ENCODE data around the gene ZNF664.

The ZNF664 gene

GRCh38 chr12:123965382-123965781 is 7.6 kb upstream of the ZNF664 start:
- H2BK5ac ChIP-seq (ENCODE audit: low read depth, low read length, poor library complexity, severe bottlenecking), result no peak overlapping the region

GRCh38 chr12:123966596-123966995 is 6.4 kb upstream of the ZNF664 start:
- Histone ChIP-seq H3K4ac (ENCODE audit: low read depth in 1 of 2, low read length in 2 of 2) (no peak overlapping the region), H3K27ac (ENCODE audit: low read length, poor library complexity, severe bottlenecking) (peak overlapping the region; percentile 62), H3K14ac (ENCODE audit: low read length in 2 of 2) (no peak overlapping the region), H3K36me3 (ENCODE audit: control insufficient read depth in 1 of 2, insufficient read depth in 2 of 2, low read depth in 1 of 2, low read length in 2 of 2) (peaks cover 5 to 14% of the 10 kb centered on the region in 2 experiments), H3K27me3 (ENCODE audit: control insufficient read depth in 1 of 2, insufficient read depth in 1 of 2, low read length in 2 of 2) (no peaks in the 10 kb centered on the region), H3K4me1 (ENCODE audit: control insufficient read depth, insufficient read depth, low read depth, low read length) (peaks cover 8% of the 10 kb centered on the region), H2BK120ac (ENCODE audit: low read depth, low read length) (no peak overlapping the region), H3K23ac (ENCODE audit: low read length in 2 of 2) (no peak overlapping the region), H3K9me3 (ENCODE audit: control insufficient read depth, low read length) (no peaks in the 10 kb centered on the region), H2BK15ac (ENCODE audit: low read depth, poor library complexity, severe bottlenecking) (no peak overlapping the region), H3K18ac (ENCODE audit: low read depth in 1 of 2, low read length in 2 of 2) (no peak overlapping the region), H4K8ac (ENCODE audit: low read length) (no peak overlapping the region), H3K4me3 (ENCODE audit: insufficient read depth in 1 of 2, low read depth in 1 of 2, low read length in 2 of 2) (no peak overlapping the region), H2AK5ac (ENCODE audit: low read length, severe bottlenecking) (no peak overlapping the region), H2BK12ac (ENCODE audit: low read length in 2 of 2) (no peak overlapping the region), H3K79me1 (replicated peaks; ENCODE audit: low read length, poor library complexity, severe bottlenecking) (peaks cover 26% of the 10 kb centered on the region), H2AFZ (ENCODE audit: low read depth, low read length) (no peak overlapping the region), H3K4me2 (ENCODE audit: low read length, poor library complexity, severe bottlenecking) (no peak overlapping the region), H4K91ac (ENCODE audit: low read length) (no peak overlapping the region), H3K9ac (ENCODE audit: low read length) (no peak overlapping the region), H2BK5ac (ENCODE audit: low read depth, low read length, poor library complexity, severe bottlenecking) (no peak overlapping the region)
- DNase-seq, result no peak
- WGBS, result 78% methylated on average over 3 of the region's 3 CpGs

More at GRCh38 chr12:123965382-123965781, 7.6 kb upstream of the ZNF664 start:
- H2BK120ac ChIP-seq (ENCODE audit: low read depth, low read length), result no peak overlapping the region
- H3K36me3 ChIP-seq (ENCODE audit: control insufficient read depth in 1 of 2, insufficient read depth in 2 of 2, low read depth in 1 of 2, low read length in 2 of 2), result peaks cover 5 to 14% of the 10 kb centered on the region in 2 experiments
- no peak overlapping the region for H3K9ac ChIP-seq (ENCODE audit: low read length)
- H3K4me2 ChIP-seq (ENCODE audit: low read length, poor library complexity, severe bottlenecking), result no peak overlapping the region
- H3K4ac ChIP-seq (ENCODE audit: low read depth in 1 of 2, low read length in 2 of 2), result no peak overlapping the region
- H3K14ac ChIP-seq (ENCODE audit: low read length in 2 of 2), result no peak overlapping the region
- no peak overlapping the region for H2BK12ac ChIP-seq (ENCODE audit: low read length in 2 of 2)
- H3K18ac ChIP-seq (ENCODE audit: low read depth in 1 of 2, low read length in 2 of 2), result no peak overlapping the region
- H3K79me1 ChIP-seq (replicated peaks; ENCODE audit: low read length, poor library complexity, severe bottlenecking), result peaks cover 31% of the 10 kb centered on the region
- no peak overlapping the region for H4K91ac ChIP-seq (ENCODE audit: low read length)
- H2AK5ac ChIP-seq (ENCODE audit: low read length, severe bottlenecking), result peak overlapping the region; percentile 19
- no peaks in the 10 kb centered on the region for H3K9me3 ChIP-seq (ENCODE audit: control insufficient read depth, low read length)
- no peak overlapping the region for H4K8ac ChIP-seq (ENCODE audit: low read length)
- H3K4me1 ChIP-seq (ENCODE audit: control insufficient read depth, insufficient read depth, low read depth, low read length), result peaks cover 8% of the 10 kb centered on the region
- no peak overlapping the region for H2BK15ac ChIP-seq (ENCODE audit: low read depth, poor library complexity, severe bottlenecking)
- H3K4me3 ChIP-seq (ENCODE audit: insufficient read depth in 1 of 2, low read depth in 1 of 2, low read length in 2 of 2), result no peak overlapping the region
- no peaks in the 10 kb centered on the region for H3K27me3 ChIP-seq (ENCODE audit: control insufficient read depth in 1 of 2, insufficient read depth in 1 of 2, low read length in 2 of 2)
- no peak overlapping the region for H3K27ac ChIP-seq (ENCODE audit: low read length, poor library complexity, severe bottlenecking)
- 64% methylated on average over 5 of the region's 5 CpGs for WGBS
- DNase-seq, result no peak
- H2AFZ ChIP-seq (ENCODE audit: low read depth, low read length), result no peak overlapping the region
- H3K23ac ChIP-seq (ENCODE audit: low read length in 2 of 2), result no peak overlapping the region

GRCh38 chr12:123967121-123967586 is 5.9 kb upstream of the ZNF664 start:
- H3K9ac ChIP-seq (ENCODE audit: low read length), result no peak overlapping the region
- peaks cover 5 to 14% of the 10 kb centered on the region in 2 experiments for H3K36me3 ChIP-seq (ENCODE audit: control insufficient read depth in 1 of 2, insufficient read depth in 2 of 2, low read depth in 1 of 2, low read length in 2 of 2)
- no peak overlapping the region for H3K18ac ChIP-seq (ENCODE audit: low read depth in 1 of 2, low read length in 2 of 2)
- no peak overlapping the region for H3K4ac ChIP-seq (ENCODE audit: low read depth in 1 of 2, low read length in 2 of 2)
- no peak overlapping the region for H3K4me3 ChIP-seq (ENCODE audit: insufficient read depth in 1 of 2, low read depth in 1 of 2, low read length in 2 of 2)
- 85% methylated on average over 8 of the region's 8 CpGs for WGBS
- H3K4me1 ChIP-seq (ENCODE audit: control insufficient read depth, insufficient read depth, low read depth, low read length), result peaks cover 8% of the 10 kb centered on the region
- no peak overlapping the region for H3K14ac ChIP-seq (ENCODE audit: low read length in 2 of 2)
- H2BK15ac ChIP-seq (ENCODE audit: low read depth, poor library complexity, severe bottlenecking), result no peak overlapping the region
- H2AK5ac ChIP-seq (ENCODE audit: low read length, severe bottlenecking), result no peak overlapping the region
- no peak overlapping the region for H2BK5ac ChIP-seq (ENCODE audit: low read depth, low read length, poor library complexity, severe bottlenecking)
- no peak overlapping the region for H2BK12ac ChIP-seq (ENCODE audit: low read length in 2 of 2)
- H3K23ac ChIP-seq (ENCODE audit: low read length in 2 of 2), result no peak overlapping the region
- peaks cover 22% of the 10 kb centered on the region for H3K79me1 ChIP-seq (replicated peaks; ENCODE audit: low read length, poor library complexity, severe bottlenecking)
- H2AFZ ChIP-seq (ENCODE audit: low read depth, low read length), result no peak overlapping the region
- H3K9me3 ChIP-seq (ENCODE audit: control insufficient read depth, low read length), result no peaks in the 10 kb centered on the region
- no peak overlapping the region for H4K91ac ChIP-seq (ENCODE audit: low read length)
- no peak overlapping the region for H4K8ac ChIP-seq (ENCODE audit: low read length)
- DNase-seq, result no peak
- H3K27me3 ChIP-seq (ENCODE audit: control insufficient read depth in 1 of 2, insufficient read depth in 1 of 2, low read length in 2 of 2), result no peaks in the 10 kb centered on the region
- peak overlapping the region; percentile 57 for H3K27ac ChIP-seq (ENCODE audit: low read length, poor library complexity, severe bottlenecking)
- no peak overlapping the region for H3K4me2 ChIP-seq (ENCODE audit: low read length, poor library complexity, severe bottlenecking)
- H2BK120ac ChIP-seq (ENCODE audit: low read depth, low read length), result no peak overlapping the region

- Histone ChIP-seq H3K14ac (ENCODE audit: low read length in 2 of 2) (peak overlapping the region in 1 of 2 experiments; percentile 11), H2BK5ac (ENCODE audit: low read depth, low read length, poor library complexity, severe bottlenecking) (no peak overlapping the region), H3K23ac (ENCODE audit: low read length in 2 of 2) (no peak overlapping the region), H2BK12ac (ENCODE audit: low read length in 2 of 2) (peak overlapping the region in 1 of 2 experiments; percentile 3), H3K4me1 (ENCODE audit: control insufficient read depth, insufficient read depth, low read depth, low read length) (peaks cover 3% of the 10 kb centered on the region), H2BK15ac (ENCODE audit: low read depth, poor library complexity, severe bottlenecking) (no peak overlapping the region), H3K27ac (ENCODE audit: low read length, poor library complexity, severe bottlenecking) (peak overlapping the region; percentile 9), H3K9ac (ENCODE audit: low read length) (peak overlapping the region; percentile 91), H2BK120ac (ENCODE audit: low read depth, low read length) (no peak overlapping the region), H4K91ac (ENCODE audit: low read length) (no peak overlapping the region), H3K79me1 (replicated peaks; ENCODE audit: low read length, poor library complexity, severe bottlenecking) (peaks cover 17% of the 10 kb centered on the region), H2AFZ (ENCODE audit: low read depth, low read length) (no peak overlapping the region), H3K4me2 (ENCODE audit: low read length, poor library complexity, severe bottlenecking) (peak overlapping the region; percentile 98), H3K27me3 (ENCODE audit: control insufficient read depth in 1 of 2, insufficient read depth in 1 of 2, low read length in 2 of 2) (no peaks in the 10 kb centered on the region), H2AK5ac (ENCODE audit: low read length, severe bottlenecking) (no peak overlapping the region), H3K9me3 (ENCODE audit: control insufficient read depth, low read length) (no peaks in the 10 kb centered on the region), H4K8ac (ENCODE audit: low read length) (no peak overlapping the region), H3K4ac (ENCODE audit: low read depth in 1 of 2, low read length in 2 of 2) (peak overlapping the region in 1 of 2 experiments; percentile 93), H3K4me3 (ENCODE audit: insufficient read depth in 1 of 2, low read depth in 1 of 2, low read length in 2 of 2) (peak overlapping the region; percentile 91 to 92), H3K36me3 (ENCODE audit: control insufficient read depth in 1 of 2, insufficient read depth in 2 of 2, low read depth in 1 of 2, low read length in 2 of 2) (peaks cover 0 to 22% of the 10 kb centered on the region in 2 experiments), H3K18ac (ENCODE audit: low read depth in 1 of 2, low read length in 2 of 2) (peak overlapping the region; percentile 0 to 84)
- WGBS, result 45% methylated on average over 9 of the region's 10 CpGs
- DNase-seq, result no peak
Measured at GRCh38 chr12:123971449-123971769, 1.6 kb upstream of the ZNF664 start.
